KOPT-K1 (cell line): ENCODE data around the gene WNK4.

Experiments
- H3K27ac ChIP-seq: fragments of 200-600 bp; sonication (generic); 2 replicates; pipeline ENCODE4 v1.5.1; 2016; ENCODE audit warnings: antibody characterized with exemption, mild to moderate bottlenecking, low read depth, low read length; ENCODE audit not compliant: poor library complexity, severe bottlenecking
- H3K36me3 ChIP-seq: fragments of 200-600 bp; sonication (generic); 2 replicates; pipeline ENCODE4 v1.5.1; 2017; ENCODE audit warnings: antibody characterized with exemption, mild to moderate bottlenecking, low read length, moderate library complexity; ENCODE audit not compliant: insufficient read depth
- H3K9me3 ChIP-seq: fragments of 200-600 bp; sonication (generic); 2 replicates; pipeline ENCODE4 v1.5.1; 2017; ENCODE audit warnings: antibody characterized with exemption, low read length, mild to moderate bottlenecking; ENCODE audit not compliant: insufficient read depth, poor library complexity, severe bottlenecking

Gene WNK4

GRCh38 chr17:42798383-42799380, 18.3 kb downstream of the WNK4 start, which contains the start of the genes CNTD1 and COA3:
TSS of gene CNTD1 (plus strand) at chr17:42798861. CDS start at chr17:42799068, 207 bp downstream.
TSS of gene COA3 (minus strand) at chr17:42798704. CDS start at chr17:42798681, 23 bp downstream.
- H3K9me3 ChIP-seq, result no peaks in the 10 kb centered on the region
- peaks cover 5% of the 10 kb centered on the region; the same call in 1 of the 2 replicates for H3K36me3 ChIP-seq
- peak within 1 kb of the TSS; percentile 53 for H3K27ac ChIP-seq

GRCh38 chr17:42803074-42803883, 22.9 kb downstream of the WNK4 start:
- Histone ChIP-seq H3K27ac (no peak overlapping the region), H3K9me3 (no peaks in the 10 kb centered on the region), H3K36me3 (0 out of 2 replicates have a peak, but pooled peaks cover 6% of the 10 kb centered on the region)

- H3K9me3 ChIP-seq, result no peaks in the 10 kb centered on the region
- peaks cover 17% of the 10 kb centered on the region for H3K36me3 ChIP-seq
- no peak overlapping the region for H3K27ac ChIP-seq
Measured at GRCh38 chr17:42804918-42805367, 24.5 kb downstream of the WNK4 start.

GRCh38 chr17:42806249-42806648, 25.8 kb downstream of the WNK4 start:
- Histone ChIP-seq H3K27ac (no peak overlapping the region), H3K9me3 (no peaks in the 10 kb centered on the region), H3K36me3 (peaks cover 31% of the 10 kb centered on the region)

GRCh38 chr17:42809250-42809649, 28.8 kb downstream of the WNK4 start:
- Histone ChIP-seq H3K36me3 (peaks cover 60% of the 10 kb centered on the region), H3K27ac (no peak overlapping the region), H3K9me3 (no peaks in the 10 kb centered on the region)

DNA sequence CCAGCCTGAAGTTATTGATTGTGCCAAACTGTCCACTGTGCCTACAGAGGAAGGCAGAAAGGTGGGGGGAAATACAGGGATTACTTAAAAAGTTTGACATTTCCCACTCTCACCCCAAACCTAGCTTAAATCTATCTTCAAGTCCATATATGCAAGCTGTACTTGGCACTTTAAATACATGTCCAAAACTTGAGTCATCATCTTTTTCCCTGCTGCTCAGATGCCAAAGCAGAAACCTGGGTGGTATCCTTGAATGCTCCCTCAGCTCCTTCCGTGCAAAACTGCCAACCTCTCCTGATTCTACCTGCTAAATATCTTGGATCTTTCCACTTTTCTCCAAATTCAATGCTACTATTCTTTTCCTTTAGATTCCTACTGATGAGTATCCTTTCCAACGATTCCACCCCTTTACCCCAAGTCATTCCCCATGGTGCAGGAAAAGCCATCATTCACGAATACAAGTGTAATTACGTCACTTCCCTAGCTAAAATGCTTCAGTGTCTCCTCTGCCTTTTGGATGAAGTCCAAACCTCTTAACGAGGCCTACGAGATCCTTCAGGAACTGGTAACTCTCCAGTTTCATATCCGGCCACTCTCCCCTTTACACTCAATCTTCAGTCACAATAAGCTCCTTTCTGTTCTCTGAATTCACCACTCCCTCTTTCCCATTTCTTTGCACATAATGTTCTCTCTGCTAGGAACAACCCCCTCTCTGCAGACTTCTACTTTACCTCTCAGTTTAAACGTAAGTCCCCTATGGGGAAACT, 34.4 kb downstream of the WNK4 start:
- peaks cover 99% of the 10 kb centered on the region for H3K36me3 ChIP-seq
- no peaks in the 10 kb centered on the region for H3K9me3 ChIP-seq
- no peak overlapping the region for H3K27ac ChIP-seq

DNA sequence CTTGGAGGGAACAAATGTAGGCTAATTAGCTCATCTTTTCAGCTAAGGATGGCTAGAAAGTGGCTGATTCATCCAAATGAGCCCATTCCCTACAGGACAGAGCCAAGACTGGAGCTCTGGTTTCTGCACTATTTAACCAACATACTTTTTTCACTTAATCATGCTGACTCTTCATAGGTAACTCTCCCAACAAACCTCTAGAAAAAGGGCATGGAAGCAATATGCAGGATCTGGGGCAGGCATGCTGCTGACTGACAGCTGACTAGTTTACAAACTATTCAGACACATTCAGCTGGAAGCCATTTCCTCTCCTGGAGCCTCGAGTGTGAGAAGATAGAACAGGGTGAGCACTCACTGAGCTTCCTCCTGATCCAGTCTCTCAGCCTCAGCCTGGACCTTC, 37.5 kb downstream of the WNK4 start:
- peaks cover 88% of the 10 kb centered on the region for H3K36me3 ChIP-seq
- H3K9me3 ChIP-seq, result no peaks in the 10 kb centered on the region
- H3K27ac ChIP-seq, result no peak overlapping the region

- Histone ChIP-seq H3K27ac (no peak overlapping the region), H3K36me3 (peaks cover 83% of the 10 kb centered on the region), H3K9me3 (no peaks in the 10 kb centered on the region)
Measured at GRCh38 chr17:42818379-42818778, 38.0 kb downstream of the WNK4 start.

DNA sequence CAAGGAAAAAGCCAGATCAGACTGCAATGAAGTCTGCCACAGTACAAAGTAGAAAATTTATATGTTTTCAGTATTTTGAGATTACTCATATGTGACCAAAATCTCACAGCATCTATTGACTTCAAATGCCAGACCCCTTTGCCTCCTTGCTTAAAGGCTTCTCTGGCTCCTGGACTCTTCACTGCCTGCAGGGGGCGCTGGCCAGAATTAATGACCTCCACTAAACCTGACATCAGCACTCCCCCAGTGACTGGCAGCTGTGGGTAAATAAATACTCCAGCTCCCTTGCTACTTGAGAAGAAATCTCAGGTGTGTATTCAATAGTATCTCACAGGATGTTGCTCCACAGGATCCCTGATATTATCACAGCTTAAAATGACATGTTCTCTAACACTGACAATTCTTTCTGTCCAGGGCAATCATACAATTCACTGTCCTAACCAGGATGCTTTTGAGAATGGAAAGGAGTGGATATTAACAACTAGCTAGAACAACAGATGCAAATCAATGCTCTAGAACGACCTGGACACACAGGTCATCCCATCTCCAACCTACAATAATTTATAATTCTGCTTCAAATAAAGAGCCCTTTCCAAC, 39.6 kb downstream of the WNK4 start:
- Histone ChIP-seq H3K27ac (no peak overlapping the region), H3K9me3 (no peaks in the 10 kb centered on the region), H3K36me3 (peaks cover 67% of the 10 kb centered on the region)

DNA sequence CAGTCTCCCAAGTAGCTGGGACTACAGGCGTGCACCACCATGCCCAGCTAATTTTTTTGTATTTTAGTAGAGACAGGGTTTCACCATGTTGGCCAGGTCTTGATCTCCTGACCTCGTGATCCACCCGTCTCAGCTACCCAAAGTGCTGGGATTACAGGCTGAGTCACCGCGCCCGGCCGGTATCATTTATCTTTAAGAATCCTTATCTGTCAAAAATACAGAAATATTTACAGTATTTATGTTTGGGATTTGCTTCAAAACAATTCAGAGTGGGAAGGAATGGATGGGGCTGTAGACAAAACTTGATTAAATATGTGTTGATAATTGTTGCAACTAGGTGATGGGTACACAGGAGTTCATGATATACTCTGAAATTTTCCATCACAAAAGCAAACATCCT, 40.8 kb downstream of the WNK4 start:
- no peak overlapping the region for H3K27ac ChIP-seq
- H3K36me3 ChIP-seq, result peaks cover 55% of the 10 kb centered on the region
- no peaks in the 10 kb centered on the region for H3K9me3 ChIP-seq

DNA sequence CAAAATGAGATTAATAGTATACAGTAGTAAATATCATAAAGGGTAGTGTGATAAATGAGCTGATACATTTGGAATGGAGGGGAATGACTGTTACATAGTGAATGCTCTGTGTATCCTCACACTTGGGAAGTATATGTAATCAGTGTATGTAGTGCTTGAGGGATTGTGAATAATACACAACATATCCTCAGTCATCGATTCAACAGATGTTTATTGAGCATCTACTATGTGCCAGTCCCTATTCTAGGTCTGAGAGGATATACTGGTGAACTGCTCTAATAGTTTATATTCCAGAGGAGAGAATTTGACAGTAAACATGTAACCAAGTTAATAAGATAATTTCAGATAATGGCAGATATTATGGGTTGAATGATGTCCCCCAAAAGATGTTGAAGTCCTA, 47.1 kb downstream of the WNK4 start:
- Histone ChIP-seq H3K27ac (no peak overlapping the region), H3K9me3 (no peaks in the 10 kb centered on the region), H3K36me3 (no peaks in the 10 kb centered on the region)

GRCh38 chr17:42830971-42831370, 50.6 kb downstream of the WNK4 start:
- Histone ChIP-seq H3K36me3 (peaks cover 10% of the 10 kb centered on the region), H3K9me3 (no peaks in the 10 kb centered on the region), H3K27ac (no peak overlapping the region)

DNA sequence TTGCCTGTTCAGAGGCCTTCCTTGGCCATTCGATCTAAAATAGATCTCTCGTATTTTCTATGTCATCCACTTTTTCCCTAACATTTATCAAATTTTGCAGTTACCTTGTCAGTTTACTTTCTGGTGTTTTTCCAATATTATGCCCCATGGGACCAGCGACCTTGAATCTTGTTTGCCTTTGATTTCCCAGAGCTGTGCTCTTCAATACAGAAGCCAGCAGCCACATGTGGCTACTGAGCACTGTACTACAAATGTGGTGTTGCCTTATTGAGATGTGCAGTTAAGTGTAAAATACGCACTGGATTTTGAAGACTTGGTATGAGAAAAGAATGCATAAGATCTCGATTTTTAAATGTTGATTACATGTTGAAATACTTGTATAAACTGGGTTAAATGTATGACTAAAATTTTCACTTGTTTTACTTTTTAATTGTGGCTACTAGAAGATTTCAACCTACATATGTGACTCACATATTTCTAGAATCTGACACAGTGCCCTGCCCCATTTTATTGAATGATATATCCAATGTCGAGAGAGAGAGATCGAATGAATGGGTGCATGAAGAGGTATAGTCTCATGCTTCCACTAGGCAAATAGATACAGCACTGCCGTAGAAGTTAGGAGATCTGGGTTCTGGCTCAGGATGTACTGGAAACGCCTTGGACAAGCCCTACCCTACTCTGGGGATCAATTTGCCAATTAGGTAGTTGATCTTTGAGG, 52.0 kb downstream of the WNK4 start:
- Histone ChIP-seq H3K9me3 (no peaks in the 10 kb centered on the region), H3K27ac (peak overlapping the region; percentile 70), H3K36me3 (peaks cover 23% of the 10 kb centered on the region)
